OCI-M2 (cell line): Measurements from ENCODE around the gene UPK1A.
A peak's percentile ranks its signal among the peaks of the same experiment; 100 is the strongest.
"Not testable (repeated sequence)": the region's sequence is repeated elsewhere in the genome, so short reads cannot be mapped to it uniquely, and the experiment has no call there.

Experiments used
- DNase-seq: peaks from one replicate; lab custom pipeline; 2025; ENCODE audit not compliant: unreplicated experiment; lab: John Stamatoyannopoulos, UW

UPK1A gene

GRCh38 chr19:35644206-35644986 is 21.9 kb upstream of the UPK1A start:
- DNase-seq, result peak; percentile 99

DNA sequence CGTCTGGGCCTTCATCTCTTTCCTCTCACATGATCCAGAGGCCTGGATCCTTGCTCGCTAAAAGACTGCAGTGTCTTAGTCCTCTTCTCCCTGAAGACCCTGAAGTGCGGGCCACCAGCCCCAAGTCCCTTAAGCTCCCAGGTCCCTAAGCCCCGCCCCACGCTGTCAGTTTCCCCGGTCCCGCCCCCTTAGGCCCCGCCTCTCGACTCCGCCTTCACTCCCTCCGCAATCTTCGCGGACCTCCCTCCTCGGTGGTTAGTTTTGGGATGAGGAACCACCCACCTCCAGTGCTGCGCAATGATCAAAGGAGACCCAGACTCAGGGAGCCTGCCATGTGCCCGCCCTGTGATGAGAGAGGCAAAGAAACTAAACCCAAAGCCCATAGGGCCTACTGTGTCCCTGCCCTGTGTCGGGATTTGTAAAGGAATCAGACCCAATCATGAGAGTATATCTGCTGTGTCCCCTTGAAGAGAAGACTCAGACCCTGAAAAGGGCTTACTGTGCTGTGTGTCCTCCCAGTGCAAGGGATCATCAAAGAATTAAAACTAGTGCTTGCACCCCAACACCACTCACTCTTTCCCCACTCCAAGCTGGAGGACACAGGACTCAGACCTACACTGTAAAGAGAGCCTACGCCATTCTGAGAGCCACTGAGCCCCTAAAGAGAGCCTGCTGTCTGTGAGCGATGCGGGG is 21.2 kb upstream of the UPK1A start:
- peak; percentile 99 for DNase-seq

GRCh38 chr19:35645680-35646511 is 20.4 kb upstream of the UPK1A start:
- DNase-seq, result no peak

DNA sequence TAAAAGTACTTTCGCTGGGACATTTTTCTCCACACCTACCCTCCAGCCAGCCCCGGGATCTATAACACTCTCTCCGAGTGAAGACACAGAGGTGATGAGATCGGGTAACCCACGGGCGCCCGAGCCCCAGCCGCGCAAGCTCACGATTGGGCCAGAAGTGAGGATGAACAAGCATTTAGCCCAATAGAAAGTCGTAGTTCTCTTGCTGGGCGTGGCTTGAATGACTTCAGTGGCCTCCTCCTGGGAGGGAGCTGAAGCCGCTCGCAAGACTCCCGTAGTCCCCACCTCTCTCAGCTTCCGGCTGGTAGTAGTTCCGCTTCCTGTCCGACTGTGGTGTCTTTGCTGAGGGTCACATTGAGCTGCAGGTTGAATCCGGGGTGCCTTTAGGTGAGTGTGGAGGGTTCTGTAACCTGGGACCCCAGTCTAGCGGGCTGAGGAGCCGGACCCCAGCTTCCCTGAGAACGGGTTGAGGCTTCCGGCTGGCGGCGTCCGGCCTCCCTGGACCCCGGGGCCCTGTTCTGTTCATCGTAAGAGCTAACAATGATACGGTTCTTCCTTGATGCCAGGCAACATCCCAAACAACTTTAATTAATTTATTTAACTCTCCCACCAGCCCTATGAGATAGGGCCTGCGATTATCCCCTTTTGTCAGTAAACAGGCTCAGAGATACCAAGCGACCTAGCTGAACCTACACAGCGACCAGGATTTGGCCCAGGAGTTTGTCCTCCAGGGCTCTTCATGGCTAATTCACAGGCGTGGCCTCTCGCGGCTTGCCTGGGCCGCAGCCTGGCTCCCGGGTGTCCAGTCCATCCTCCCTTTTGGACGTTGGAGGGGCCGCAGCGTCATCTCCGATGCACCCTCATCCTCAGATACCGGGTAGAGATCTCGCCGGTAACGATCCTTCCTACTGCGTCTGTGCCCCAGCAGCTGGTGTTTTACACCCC is 18.0 kb upstream of the UPK1A start, which contains the start of gene COX6B1:
Gene COX6B1, plus strand, starts transcription at position 307 of the 945 bp plus-strand sequence. CDS start 2,921 bp downstream, outside the sequence.
- DNase-seq, result peak; percentile 100

DNA sequence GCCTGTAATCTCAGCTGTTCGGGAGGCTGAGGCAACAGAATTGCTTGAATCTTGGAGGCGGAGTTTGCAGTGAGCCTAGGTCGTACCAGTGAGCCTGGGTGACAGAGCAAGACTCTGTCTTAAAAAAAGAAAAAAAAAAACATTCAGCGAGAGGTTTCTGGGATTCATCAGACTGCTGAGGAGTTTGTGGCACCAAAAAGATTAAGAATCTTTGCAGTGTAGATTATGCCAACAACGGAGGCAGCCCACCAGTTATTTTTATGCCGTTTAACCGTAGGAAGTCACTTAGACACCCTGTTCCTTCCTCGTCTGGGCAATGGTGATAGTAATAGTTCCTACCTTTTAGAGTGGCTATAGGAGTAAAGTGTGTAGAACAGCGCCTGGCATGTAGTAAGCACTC is 15.7 kb upstream of the UPK1A start:
- DNase-seq, result no peak

- DNase-seq, result not testable (repeated sequence)
Measured at GRCh38 chr19:35654828-35655227, 11.5 kb upstream of the UPK1A start.

GRCh38 chr19:35655600-35655999 is 10.7 kb upstream of the UPK1A start:
- no peak for DNase-seq

GRCh38 chr19:35656700-35657099 is 9.6 kb upstream of the UPK1A start:
- no peak for DNase-seq

DNA sequence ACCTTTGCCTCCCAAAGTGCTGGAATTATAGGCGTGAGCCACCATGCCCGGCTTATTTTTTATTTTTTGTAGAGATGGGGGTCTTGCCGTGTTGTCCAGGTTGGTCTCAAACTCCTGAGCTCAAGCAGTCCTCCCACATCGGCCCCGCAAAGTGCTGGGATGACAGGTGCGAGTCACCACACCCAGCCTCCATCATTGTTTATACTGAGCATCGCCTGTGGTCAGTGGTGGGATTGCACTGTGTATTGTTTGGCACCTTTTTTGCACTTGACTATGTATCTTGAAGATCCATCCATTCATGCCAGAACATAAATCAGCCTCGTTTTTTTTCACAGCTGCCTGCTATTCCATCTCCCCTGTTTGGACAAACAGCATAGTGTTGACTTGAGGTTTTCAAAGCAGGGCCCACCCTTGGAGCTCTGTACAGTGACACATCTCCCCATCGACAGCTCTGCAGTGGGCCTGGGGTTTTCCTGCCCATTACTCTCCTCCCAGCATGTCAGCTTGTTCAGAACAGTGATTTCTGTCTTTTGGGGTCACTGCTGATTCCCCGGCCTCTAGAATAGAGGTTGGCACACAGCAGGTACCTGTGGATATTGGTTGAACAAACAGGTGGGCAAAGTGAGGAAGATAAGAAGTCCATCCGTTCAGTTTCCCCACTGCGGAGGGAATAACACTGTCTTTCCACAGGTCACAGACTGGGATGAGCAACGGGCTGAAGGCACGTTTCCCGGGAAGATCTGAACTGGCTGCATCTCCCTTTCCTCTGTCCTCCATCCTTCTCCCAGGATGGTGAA is 8.2 kb upstream of the UPK1A start:
- no peak for DNase-seq

DNA sequence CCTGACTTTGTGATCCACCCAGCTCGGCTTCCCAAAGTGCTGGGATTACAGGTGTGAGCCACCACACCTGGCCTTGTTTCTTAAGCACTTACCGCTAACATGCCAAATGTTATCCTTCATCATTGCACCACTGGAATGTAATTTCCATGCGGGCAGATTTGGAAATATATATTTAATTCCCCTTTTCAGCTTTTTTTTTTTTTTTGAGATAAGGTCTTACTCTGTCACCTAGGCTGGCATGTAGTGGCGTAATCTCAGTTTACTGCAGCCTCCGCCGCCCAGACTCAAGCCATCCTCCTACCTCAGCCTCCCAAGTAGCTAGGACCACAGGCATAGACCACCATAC is 4.3 kb upstream of the UPK1A start:
- no peak for DNase-seq

DNA sequence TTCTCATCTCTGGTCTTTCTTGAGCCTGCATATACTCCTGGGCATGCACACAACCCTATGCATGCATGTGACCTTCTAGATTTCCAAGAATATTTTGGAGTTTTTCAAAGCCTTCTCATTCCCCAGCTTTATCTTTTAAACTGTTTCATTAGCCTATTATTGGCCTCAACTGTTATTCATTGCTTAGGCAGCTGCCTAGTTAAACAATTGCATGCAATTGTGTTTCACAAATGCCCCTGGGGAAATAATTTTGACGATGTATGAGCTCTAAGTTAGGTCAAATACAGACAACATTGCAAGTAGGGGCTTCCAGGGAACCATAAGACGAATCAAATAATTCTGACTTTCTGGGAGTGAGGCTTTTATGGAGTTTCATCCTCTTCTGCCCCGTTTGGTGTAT is 2.3 kb upstream of the UPK1A start:
- DNase-seq, result no peak

DNA sequence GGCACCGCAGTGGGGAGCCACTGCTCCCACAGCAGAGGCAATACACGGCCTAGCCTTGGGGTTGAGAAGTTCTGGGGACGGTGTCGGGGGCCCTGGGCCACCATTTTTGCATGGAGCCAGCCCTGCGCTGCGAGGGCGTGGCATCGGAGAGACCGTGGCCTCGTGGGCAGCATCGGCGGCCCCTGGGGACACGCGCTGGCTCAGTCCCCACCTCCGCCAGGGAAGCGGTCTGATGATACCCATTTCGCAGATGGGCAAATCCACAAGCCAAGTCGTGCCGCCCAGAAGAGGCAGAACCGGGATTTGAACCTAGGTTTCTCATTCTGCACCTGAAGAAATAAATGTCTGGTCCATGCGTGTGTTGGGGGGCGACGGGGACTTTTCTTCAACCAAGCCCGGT is 1.2 kb upstream of the UPK1A start:
- no peak for DNase-seq

- DNase-seq, result no peak
Measured at GRCh38 chr19:35665604-35666003, 713 bp upstream of the UPK1A start.

DNA sequence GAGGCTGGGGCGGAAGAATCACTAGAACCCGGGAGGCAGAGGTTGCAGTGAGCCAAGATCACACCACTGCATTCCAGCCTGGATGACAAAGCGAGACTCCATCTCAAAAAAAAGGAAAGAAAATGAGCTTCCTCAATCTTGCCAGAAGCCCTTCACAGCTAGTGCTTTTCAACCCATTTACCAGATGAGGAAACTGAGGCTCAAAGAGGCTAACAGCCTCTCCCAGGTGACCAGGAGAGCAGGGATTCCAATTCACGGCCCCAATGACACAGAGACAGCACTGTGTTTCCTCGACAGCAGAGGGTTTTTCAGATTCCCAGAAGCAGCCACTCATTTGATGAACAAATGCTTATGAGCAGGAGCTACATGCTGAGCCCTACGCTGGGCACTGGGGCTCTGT is 3.2 kb downstream of the UPK1A start:
- DNase-seq, result no peak

GRCh38 chr19:35669974-35670373 is 3.7 kb downstream of the UPK1A start:
- DNase-seq, result no peak

DNA sequence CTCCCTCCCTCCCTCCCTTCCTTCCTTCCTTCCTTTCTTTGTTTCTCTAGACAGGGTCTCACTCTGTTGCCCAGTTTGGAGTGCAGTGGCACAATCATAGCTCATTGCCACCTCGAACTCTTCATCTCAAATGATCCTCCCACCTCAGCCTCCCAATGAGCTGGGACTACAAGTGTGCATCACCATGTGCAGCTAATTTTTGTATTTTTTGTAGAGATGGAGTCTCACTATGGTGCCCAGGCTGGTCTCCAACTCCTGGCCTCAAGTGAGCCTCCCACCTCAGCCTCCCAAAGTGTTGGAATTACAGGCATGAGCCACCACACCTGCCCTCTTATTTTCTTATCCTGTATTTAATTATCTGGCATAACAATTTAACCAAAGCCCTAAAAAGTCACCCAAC is 4.4 kb downstream of the UPK1A start:
- DNase-seq, result no peak

GRCh38 chr19:35671818-35672217 is 5.5 kb downstream of the UPK1A start:
- DNase-seq, result peak; percentile 38

DNA sequence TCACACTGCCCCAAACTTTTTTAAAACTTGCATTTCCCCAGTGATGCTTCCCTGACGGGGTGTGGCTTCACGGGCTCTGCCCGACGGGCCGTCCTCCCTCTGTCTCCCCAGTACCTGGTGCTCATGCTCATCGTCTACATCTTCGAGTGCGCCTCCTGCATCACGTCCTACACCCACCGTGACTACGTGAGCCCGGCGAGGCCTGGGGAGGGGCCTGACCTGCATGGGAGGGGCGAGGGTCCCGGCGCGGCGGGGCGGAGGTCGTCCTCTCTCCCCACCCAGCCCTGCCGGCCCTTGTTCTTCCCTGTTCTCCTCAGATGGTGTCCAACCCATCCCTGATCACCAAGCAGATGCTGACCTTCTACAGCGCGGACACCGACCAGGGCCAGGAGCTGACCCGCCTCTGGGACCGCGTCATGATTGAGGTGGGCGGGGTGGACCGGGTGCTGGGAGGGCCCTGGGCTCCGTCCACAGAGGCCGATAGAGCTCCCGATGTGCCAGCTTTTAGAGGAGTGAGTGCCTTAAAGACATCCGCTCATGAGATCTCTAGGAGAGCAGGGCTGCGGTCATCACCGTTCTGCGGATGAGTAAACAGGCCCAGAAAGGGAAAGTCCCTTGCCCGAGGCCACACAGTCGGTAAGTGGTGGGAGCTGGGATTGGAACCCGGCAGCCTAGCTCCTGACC is 6.9 kb downstream of the UPK1A start:
- no peak for DNase-seq

- DNase-seq, result no peak
Measured at GRCh38 chr19:35675589-35676140, 9.3 kb downstream of the UPK1A start.
